T-cell (primary cell): ENCODE data around the gene DDN. TPM values are rescaled to one million over a fixed set of nuclear protein-coding genes. Genes with fewer than 3 reads are reported as not detected.

Experiments used
- ATAC-seq, 4 experiments: fragments of 200-7000 bp in 3 of 4; fragments of 150-1000 bp in 1 of 4; cut with Tn5 transposase; replicated peaks in 1 of 4; 1 replicate in 3 of 4; 2 replicates in 1 of 4; pipeline ENCODE4 v1.10.0; 2021; ENCODE audit warnings: moderate library complexity in 3 of 4, mild to moderate bottlenecking in 2 of 4, moderate number of reproducible peaks in 1 of 4
- CTCF ChIA-PET, 2 donors: fragments of 300-600 bp; sonication (Branson Sonifier 250); formaldehyde crosslinking; loops; one replicate each; lab custom pipeline; 2022; ENCODE audit warnings: antibody characterized with exemption in 2 of 2; lab: Charles Lee
- POLR2A ChIA-PET, 2 donors: fragments of 300-600 bp; sonication (Branson Sonifier 250); formaldehyde crosslinking; loops; one replicate each; lab custom pipeline; 2022; ENCODE audit warnings: antibody characterized with exemption in 2 of 2; lab: Charles Lee
- DNase-seq, 35 experiments: peaks; one replicate each; pipeline versions ENCODE4 v3.0.0 to v3.0.0-alpha.2; 2013 to 2023
- H3K27ac ChIP-seq: one replicate; pipeline ENCODE4 v1.5.1; 2013; ENCODE audit warnings: low read length
- H3K27me3 ChIP-seq, 2 experiments: replicated peaks in 1 of 2; 1 replicate in 1 of 2; 2 replicates in 1 of 2; pipeline versions ENCODE4 v1.6.1 to v1.7.0; 2013; ENCODE audit warnings: low read length in 1 of 2, mixed read lengths in 1 of 2; ENCODE audit not compliant: control insufficient read depth in 2 of 2, insufficient read depth in 2 of 2; ENCODE audit errors: extremely low read depth in 1 of 2
- H3K36me3 ChIP-seq, 2 donors: 1 replicate in 1 of 2; 2 replicates in 1 of 2; pipeline versions ENCODE4 v1.6.1 to v1.7.0; 2013; ENCODE audit warnings: low read length in 1 of 2; ENCODE audit not compliant: control insufficient read depth in 2 of 2, insufficient read depth in 1 of 2; ENCODE audit errors: extremely low read depth in 1 of 2
- H3K4me1 ChIP-seq, 2 experiments: 1 replicate in 1 of 2; 2 replicates in 1 of 2; pipeline versions ENCODE4 v1.6.1 to v1.7.0; 2013; ENCODE audit warnings: low read length in 2 of 2, mixed read lengths in 1 of 2; ENCODE audit not compliant: insufficient read depth in 2 of 2, control insufficient read depth in 1 of 2; ENCODE audit errors: extremely low read depth in 1 of 2
- H3K4me3 ChIP-seq, 2 donors: 1 replicate in 1 of 2; 2 replicates in 1 of 2; pipeline versions ENCODE4 v1.5.1 to v1.7.0; 2013; ENCODE audit warnings: mild to moderate bottlenecking in 2 of 2, low read length in 1 of 2, moderate library complexity in 1 of 2; ENCODE audit not compliant: control insufficient read depth in 1 of 2; ENCODE audit errors: extremely low read depth in 1 of 2
- H3K9me3 ChIP-seq: 2 replicates; pipeline ENCODE4 v1.7.0; 2013
- H3K27ac Mint-ChIP-seq, 2 donors: one replicate each; pipeline ENCODE4 v1.8.0; 2020 to 2021; ENCODE audit warnings: mild to moderate bottlenecking in 2 of 2, mixed read lengths in 2 of 2
- H3K27me3 Mint-ChIP-seq, 2 donors: one replicate each; pipeline ENCODE4 v1.8.0; 2021 to 2022; ENCODE audit warnings: mixed read lengths in 2 of 2
- H3K36me3 Mint-ChIP-seq: one replicate; pipeline ENCODE4 v1.8.0; 2021; ENCODE audit warnings: mixed read lengths
- H3K4me1 Mint-ChIP-seq, 3 donors: one replicate each; pipeline ENCODE4 v1.8.0; 2020 to 2022; ENCODE audit warnings: mixed read lengths in 3 of 3, mild to moderate bottlenecking in 1 of 3
- H3K4me3 Mint-ChIP-seq, 3 donors: one replicate each; pipeline ENCODE4 v1.8.0; 2020 to 2022; ENCODE audit warnings: mild to moderate bottlenecking in 3 of 3, mixed read lengths in 3 of 3, moderate library complexity in 3 of 3
- H3K9me3 Mint-ChIP-seq, 3 donors: one replicate each; pipeline ENCODE4 v1.8.0; 2020 to 2022; ENCODE audit warnings: mixed read lengths in 3 of 3
- WGBS: methylation state at CpG from one replicate; pipeline ENCODE4 v1.1.5; 2013; ENCODE audit warnings: missing lambda C conversion rate; ENCODE audit not compliant: insufficient coverage; 5-methylcytosine and 5-hydroxymethylcytosine counted together
- total RNA-seq, 35 experiments: library from RNA in 6 of 35; stranded (reverse) in 6 of 35; fragments of 120-200 nt in 1 of 35; gene quantifications; one replicate each; pipeline versions ENCODE4 v1.2.1 to v1.2.4 and lab custom pipeline; 2013 to 2026

DDN gene
- total RNA-seq, 5 donors from 2014 or later (not counting 1 experiment from before 2014, with no cell fraction given), result 0.09 to 1.3 (median 0.15) TPM

DNA sequence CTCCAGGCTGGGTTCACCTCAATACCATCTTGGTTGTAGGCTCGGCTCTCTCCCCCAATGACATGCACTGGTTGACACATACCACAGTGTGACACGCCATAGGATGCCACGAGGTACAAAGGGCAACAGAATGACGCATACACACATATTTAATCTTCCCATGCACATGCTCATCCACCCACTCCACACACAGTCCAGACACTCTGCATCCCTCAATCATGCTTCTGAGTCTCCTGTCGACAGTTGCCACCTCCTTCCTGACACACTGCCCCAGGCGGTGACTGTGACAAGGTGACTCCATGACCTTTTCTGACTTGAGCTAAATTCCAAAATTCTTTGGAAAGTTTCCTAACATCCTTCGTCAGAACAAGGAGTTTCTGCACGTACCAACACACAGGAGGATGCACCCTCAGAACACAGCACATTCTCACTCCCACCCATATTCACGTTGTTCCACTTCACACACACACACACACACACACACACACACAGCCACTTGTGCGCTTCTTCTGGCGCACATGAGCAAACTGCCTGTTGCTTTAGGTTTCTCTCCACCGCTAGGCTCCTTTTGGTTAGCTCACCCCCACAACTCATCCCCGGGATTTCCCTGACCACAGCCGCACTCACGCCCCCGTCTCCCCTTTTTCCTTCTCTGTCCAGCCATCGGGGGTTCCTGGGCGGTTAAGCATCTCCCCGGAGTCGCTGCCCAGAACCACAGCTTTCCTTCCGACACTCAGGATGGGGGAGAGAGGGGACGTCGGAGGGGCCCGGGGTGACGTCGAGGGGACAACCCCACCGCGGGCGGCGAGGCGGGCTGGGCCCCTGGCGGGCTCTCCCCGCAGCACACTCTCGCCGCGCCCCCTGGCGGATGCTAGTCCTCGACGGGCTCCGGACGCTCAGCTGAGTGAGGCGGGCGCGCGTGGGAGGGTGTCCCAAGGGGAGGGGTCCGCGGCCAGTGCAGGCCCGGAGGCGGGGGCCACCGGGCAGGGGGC, 21.6 kb downstream of the DDN start:
- ChIA-PET CTCF (interaction anchor here (0.6 to 4.9 kb wide), 21 partner anchors 9 to 296 kb away, joined by 3 to 55 read pairs (median 4); partner anchors contain the start of genes ARF3 (in 2 of the 2), DDX23 (in 1 of the 2) and FKBP11 (in 1 of the 2)), POLR2A (interaction anchor here (0.6 to 0.7 kb wide), 4 partner anchors 20 to 439 kb away, joined by 3 to 4 read pairs (median 3); partner anchors contain the start of gene ARF3 (in 1 of the 2))
- Mint-ChIP-seq H3K9me3 (no peaks in the 10 kb centered on the region), H3K36me3 (no peaks in the 10 kb centered on the region), H3K4me3 (peak overlapping the region; percentile 34 to 86 (median 41)), H3K27me3 (peaks cover 26 to 33% of the 10 kb centered on the region in 2 donors), H3K4me1 (peaks cover 44 to 54% (median 54%) of the 10 kb centered on the region in 3 donors), H3K27ac (peak overlapping the region in 1 of 2 donors; percentile 39)
- H3K27ac ChIP-seq, result no peak overlapping the region
- 6% methylated on average over 40 of the region's 50 CpGs for WGBS
- no peaks in the 10 kb centered on the region for H3K9me3 ChIP-seq
- H3K36me3 ChIP-seq, result no peaks in the 10 kb centered on the region
- peaks cover 20 to 63% of the 10 kb centered on the region in 2 experiments for H3K4me1 ChIP-seq
- peaks cover 10 to 60% of the 10 kb centered on the region in 2 experiments for H3K27me3 ChIP-seq
- peak in 34 of 35 experiments; percentile 60 to 91 (median 79) for DNase-seq
- no peak overlapping the region for H3K4me3 ChIP-seq
- ATAC-seq, result peak; percentile 36 to 61 (median 50)

- H3K27ac ChIP-seq, result no peak overlapping the region
- H3K4me1 ChIP-seq, result peaks cover 16 to 65% of the 10 kb centered on the region in 2 experiments
- Mint-ChIP-seq H3K4me1 (peaks cover 41 to 51% (median 44%) of the 10 kb centered on the region in 3 donors), H3K4me3 (no peak overlapping the region), H3K36me3 (no peaks in the 10 kb centered on the region), H3K27me3 (peaks cover 41 to 55% of the 10 kb centered on the region in 2 donors), H3K9me3 (no peaks in the 10 kb centered on the region), H3K27ac (peak overlapping the region in 1 of 2 donors; percentile 1)
- ChIA-PET CTCF (interaction anchor here (0.7 to 1.1 kb wide), 2 partner anchors 121 to 1115 kb away, joined by 3 read pairs; no protein-coding TSS in a partner anchor), POLR2A (interaction anchor here in 1 of 2 donors (0.6 kb wide), 1 partner anchor 1892 kb away, joined by 3 read pairs; no protein-coding TSS in a partner anchor)
- peak in 6 of 35 experiments; percentile 32 to 60 (median 35) for DNase-seq
- ATAC-seq, result no peak
- 25% methylated on average over 14 of the region's 19 CpGs for WGBS
- H3K27me3 ChIP-seq, result peaks cover 16 to 71% of the 10 kb centered on the region in 2 experiments
- no peaks in the 10 kb centered on the region for H3K9me3 ChIP-seq
- H3K4me3 ChIP-seq, result no peak overlapping the region
- no peaks in the 10 kb centered on the region for H3K36me3 ChIP-seq
Measured at GRCh38 chr12:48973941-48974673, 25.1 kb downstream of the DDN start.

DNA sequence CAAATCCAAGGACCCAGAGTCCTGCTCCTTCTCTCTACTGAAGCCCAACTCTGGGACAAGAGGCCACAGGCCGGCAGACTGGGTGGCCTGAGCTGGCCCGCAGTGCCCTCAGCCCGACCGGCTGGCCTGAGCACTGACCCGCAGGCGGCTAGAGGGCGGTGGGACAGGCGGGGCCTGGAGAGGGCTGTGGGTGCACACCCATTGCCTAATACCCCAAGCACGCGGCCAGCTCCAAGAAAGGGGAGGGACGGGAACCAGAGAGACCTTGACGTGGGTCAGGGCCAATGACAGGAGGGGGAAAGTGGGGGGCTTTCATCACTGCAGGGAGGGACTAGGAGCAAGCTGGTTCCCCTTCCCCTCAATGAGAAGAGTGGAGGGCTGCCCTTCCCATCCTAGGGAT, 25.6 kb downstream of the DDN start:
- ATAC-seq (no peak), DNase-seq (no peak)
- Mint-ChIP-seq H3K36me3 (no peaks in the 10 kb centered on the region), H3K4me3 (no peak overlapping the region), H3K27me3 (peaks cover 37 to 52% of the 10 kb centered on the region in 2 donors), H3K27ac (no peak overlapping the region), H3K9me3 (no peaks in the 10 kb centered on the region), H3K4me1 (peaks cover 35 to 49% (median 40%) of the 10 kb centered on the region in 3 donors)
- Histone ChIP-seq H3K9me3 (no peaks in the 10 kb centered on the region), H3K4me3 (no peak overlapping the region), H3K27me3 (peaks cover 16 to 66% of the 10 kb centered on the region in 2 experiments), H3K4me1 (peaks cover 11 to 59% of the 10 kb centered on the region in 2 experiments), H3K36me3 (no peaks in the 10 kb centered on the region), H3K27ac (no peak overlapping the region)
- ChIA-PET CTCF (interaction anchor here (0.6 to 1.1 kb wide), 3 partner anchors 19 to 121 kb away, joined by 3 to 13 read pairs (median 6); no protein-coding TSS in a partner anchor), POLR2A (interaction anchor here in 1 of 2 donors (0.6 kb wide), 1 partner anchor 1891 kb away, joined by 3 read pairs; no protein-coding TSS in a partner anchor)
- 61% methylated on average over 5 of the region's 12 CpGs for WGBS

DNA sequence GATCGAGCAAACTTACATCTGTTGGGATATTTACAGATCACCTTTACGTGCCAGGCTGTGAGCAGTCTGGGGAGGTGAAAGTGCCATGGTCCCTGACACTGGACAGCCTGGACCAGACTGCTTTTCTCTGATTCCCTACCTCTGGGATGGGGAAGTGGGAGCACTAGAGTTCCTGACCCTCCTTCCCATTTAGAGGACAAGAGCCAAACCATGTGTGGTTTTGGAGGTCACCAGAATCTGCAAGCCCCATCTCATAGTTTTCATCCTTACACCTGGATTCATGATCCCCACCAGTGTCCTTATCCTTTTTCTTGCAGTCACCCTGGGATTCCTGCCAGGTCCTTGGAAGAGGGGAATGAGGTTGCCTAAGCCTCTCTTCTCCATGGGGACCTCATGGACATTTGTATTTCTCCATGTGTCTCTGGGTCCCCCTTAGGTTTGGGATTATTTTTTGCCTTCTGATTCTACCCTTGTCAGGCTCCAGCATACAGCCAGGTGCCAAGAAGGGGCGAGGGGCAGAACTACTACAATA, 26.2 kb downstream of the DDN start:
- Histone ChIP-seq H3K9me3 (no peaks in the 10 kb centered on the region), H3K36me3 (no peaks in the 10 kb centered on the region), H3K4me1 (peaks cover 7 to 54% of the 10 kb centered on the region in 2 experiments), H3K27me3 (peaks cover 16 to 62% of the 10 kb centered on the region in 2 experiments), H3K27ac (no peak overlapping the region), H3K4me3 (no peak overlapping the region)
- Mint-ChIP-seq H3K4me1 (peaks cover 35 to 47% (median 39%) of the 10 kb centered on the region in 3 donors), H3K9me3 (no peaks in the 10 kb centered on the region), H3K27ac (no peak overlapping the region), H3K36me3 (no peaks in the 10 kb centered on the region), H3K4me3 (no peak overlapping the region), H3K27me3 (peaks cover 37 to 52% of the 10 kb centered on the region in 2 donors)
- ChIA-PET CTCF (interaction anchor here in 1 of 2 donors (0.6 kb wide), 2 partner anchors 19 to 60 kb away, joined by 6 to 13 read pairs; no protein-coding TSS in a partner anchor), POLR2A (no interaction called here)
- DNase-seq (no peak), ATAC-seq (no peak)
- 20% methylated on average over 3 of the region's 3 CpGs for WGBS

DNA sequence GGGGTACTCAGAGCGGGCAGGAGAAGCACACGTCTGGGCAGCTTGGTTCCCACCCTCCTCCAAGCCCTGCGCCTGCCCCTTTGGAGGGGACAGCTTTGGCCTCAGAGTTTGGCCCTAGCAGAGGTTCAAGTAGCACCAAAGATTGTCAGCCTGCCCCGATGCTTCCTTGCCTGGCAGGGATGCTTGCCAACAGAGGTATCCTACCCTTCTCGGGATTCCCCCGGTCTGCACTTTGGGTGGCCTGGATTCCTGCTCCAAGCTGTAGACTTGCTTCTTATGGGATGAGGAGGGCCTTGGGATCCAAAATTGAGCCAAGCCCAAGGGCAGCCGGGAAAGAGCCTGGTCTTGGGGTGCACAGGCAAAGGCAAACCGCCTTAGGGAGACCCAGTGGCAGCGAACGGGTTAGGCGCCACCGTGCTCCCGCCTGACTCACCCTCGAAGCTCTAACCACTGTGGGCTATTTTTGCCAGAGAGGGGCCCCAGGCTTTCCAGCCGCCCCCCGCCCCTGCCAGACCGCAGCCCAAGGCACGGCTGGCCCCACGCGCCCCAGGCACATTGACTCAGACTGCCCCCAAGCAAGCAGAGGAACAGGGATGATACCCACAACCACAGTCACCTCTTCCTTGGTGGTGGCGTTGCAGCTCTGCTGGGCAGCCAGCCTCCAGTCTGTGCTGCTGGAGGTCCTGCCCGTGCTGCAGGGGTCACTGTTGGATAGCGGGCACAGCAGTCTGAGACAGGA, 26.8 kb downstream of the DDN start:
- ATAC-seq (no peak), DNase-seq (no peak)
- H3K4me1 Mint-ChIP-seq, result peaks cover 29 to 42% (median 33%) of the 10 kb centered on the region in 3 donors
- POLR2A ChIA-PET, result no interaction called here
- Histone ChIP-seq H3K9me3 (no peaks in the 10 kb centered on the region), H3K27me3 (peaks cover 13 to 57% of the 10 kb centered on the region in 2 experiments), H3K4me3 (peak overlapping the region in 1 of 2 donors; percentile 11), H3K4me1 (peaks cover 7 to 47% of the 10 kb centered on the region in 2 experiments), H3K27ac (no peak overlapping the region), H3K36me3 (no peaks in the 10 kb centered on the region)
- H3K4me3 Mint-ChIP-seq, result peak overlapping the region in 2 of 3 donors; percentile 64 to 82
- no peaks in the 10 kb centered on the region for H3K9me3 Mint-ChIP-seq
- no peaks in the 10 kb centered on the region for H3K36me3 Mint-ChIP-seq
- WGBS, result 13% methylated on average over 23 of the region's 23 CpGs
- CTCF ChIA-PET, result no interaction called here
- H3K27me3 Mint-ChIP-seq, result peaks cover 35 to 46% of the 10 kb centered on the region in 2 donors
- no peak overlapping the region for H3K27ac Mint-ChIP-seq
